ENCODE results near the gene MTERF4. TPM values are rescaled to one million over a fixed set of nuclear protein-coding genes. Genes with fewer than 3 reads are reported as not detected.
A peak's percentile ranks its signal among the peaks of the same experiment; 100 is the strongest.

Gene MTERF4
- total RNA-seq, 2 donors from 2014 or later, result 17.1 to 17.8 TPM

DNA sequence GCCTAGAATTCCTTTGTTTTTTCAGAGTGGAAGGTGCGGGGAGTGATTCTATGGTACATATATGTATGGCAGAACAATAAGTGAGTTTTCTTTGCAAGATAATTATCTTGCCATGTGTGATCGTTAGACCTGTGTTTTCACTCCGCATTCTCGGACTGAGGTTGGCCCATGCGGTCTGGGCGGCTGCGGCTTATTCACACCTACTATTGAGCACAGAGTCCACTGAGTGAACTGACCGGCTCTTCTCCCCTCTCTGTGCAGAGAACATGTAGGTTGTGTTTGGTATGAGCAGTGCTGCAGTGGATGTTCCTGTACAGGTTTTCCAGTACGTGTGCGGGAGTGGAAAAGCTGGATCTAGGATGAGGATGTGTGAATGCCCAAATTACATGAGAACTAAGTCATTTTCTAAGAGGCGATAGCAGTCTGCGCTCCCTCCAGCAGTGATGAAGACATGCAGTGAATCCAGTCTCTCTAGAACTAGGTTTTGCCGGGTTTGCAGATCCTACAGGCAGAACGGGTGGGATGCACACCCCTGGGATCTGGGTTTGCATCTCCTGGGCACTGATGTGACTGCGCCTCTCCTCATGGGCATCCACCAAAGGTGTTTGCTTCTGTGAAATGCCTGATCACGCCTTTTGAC, 27.1 kb downstream of the MTERF4 start:
- DNase-seq (ENCODE audit: low spot score), result no peak
- intact Hi-C loops (cut with DNase I), result no loop called here

GRCh38 chr2:241074065-241074818, 27.8 kb downstream of the MTERF4 start:
- intact Hi-C loops (cut with DNase I), result no loop called here
- no peak for DNase-seq (ENCODE audit: low spot score)

- intact Hi-C loops (cut with DNase I), result no loop called here
- DNase-seq (ENCODE audit: low spot score), result peak; percentile 78
Observed at GRCh38 chr2:241073166-241074064, 28.7 kb downstream of the MTERF4 start.

DNA sequence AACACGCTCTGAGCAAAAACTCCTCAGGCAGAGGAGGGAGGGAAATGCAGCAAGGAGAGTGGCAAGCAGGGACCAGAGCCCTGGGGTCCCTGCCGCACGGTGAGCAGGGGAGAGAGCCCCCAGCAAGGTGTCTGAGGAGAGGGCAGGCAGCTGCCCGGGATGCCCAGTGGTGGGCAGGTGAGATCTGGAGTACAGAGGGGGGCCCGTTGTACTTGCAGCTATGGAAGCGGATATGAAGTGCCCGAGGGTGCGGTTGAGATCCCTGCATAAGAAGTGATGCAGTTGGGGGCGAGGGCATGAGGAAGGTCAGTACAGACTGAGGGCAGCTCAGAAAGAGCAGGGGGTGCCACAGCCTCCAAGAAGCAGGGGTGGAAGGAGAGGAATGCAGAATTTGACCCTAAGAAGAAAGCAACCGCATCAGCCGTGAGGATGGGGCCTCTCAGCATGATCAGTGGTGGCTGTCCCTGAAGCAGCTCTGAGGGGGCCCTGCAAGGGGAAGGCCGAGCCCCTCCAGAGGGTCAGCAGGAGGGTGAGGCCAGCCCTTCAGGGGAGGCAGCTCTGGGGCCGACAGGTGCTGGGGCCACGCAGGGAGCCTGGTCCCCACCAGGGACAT, 29.4 kb downstream of the MTERF4 start:
- DNase-seq (ENCODE audit: low spot score), result no peak
- intact Hi-C loops (cut with DNase I), result no loop called here

GRCh38 chr2:241072151-241072550, 29.9 kb downstream of the MTERF4 start:
- intact Hi-C loops (cut with DNase I), result no loop called here
- DNase-seq (ENCODE audit: low spot score), result no peak

DNA sequence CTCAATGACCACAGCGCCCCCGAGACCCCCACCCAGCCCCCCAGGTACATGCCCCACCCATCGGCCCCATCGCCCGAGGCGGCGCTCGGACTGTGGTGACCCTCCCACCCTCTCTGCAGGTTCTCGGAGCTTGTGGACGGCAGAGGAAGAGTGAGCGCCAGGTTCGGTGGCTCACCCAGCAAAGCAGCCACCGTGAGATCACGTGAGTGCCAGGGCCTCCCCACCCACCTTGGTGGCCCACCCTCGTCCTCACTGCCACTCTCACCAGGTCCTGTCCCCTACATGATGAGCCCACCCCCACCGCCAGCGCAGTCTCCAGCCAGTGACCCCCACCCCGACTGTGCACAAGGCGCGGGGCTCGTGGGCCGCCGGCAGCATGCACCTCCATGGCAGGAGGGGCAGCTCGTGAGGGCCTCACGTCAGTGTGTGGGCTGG, 30.4 kb downstream of the MTERF4 start:
- intact Hi-C loops (cut with DNase I), result no loop called here
- DNase-seq (ENCODE audit: low spot score), result no peak

DNA sequence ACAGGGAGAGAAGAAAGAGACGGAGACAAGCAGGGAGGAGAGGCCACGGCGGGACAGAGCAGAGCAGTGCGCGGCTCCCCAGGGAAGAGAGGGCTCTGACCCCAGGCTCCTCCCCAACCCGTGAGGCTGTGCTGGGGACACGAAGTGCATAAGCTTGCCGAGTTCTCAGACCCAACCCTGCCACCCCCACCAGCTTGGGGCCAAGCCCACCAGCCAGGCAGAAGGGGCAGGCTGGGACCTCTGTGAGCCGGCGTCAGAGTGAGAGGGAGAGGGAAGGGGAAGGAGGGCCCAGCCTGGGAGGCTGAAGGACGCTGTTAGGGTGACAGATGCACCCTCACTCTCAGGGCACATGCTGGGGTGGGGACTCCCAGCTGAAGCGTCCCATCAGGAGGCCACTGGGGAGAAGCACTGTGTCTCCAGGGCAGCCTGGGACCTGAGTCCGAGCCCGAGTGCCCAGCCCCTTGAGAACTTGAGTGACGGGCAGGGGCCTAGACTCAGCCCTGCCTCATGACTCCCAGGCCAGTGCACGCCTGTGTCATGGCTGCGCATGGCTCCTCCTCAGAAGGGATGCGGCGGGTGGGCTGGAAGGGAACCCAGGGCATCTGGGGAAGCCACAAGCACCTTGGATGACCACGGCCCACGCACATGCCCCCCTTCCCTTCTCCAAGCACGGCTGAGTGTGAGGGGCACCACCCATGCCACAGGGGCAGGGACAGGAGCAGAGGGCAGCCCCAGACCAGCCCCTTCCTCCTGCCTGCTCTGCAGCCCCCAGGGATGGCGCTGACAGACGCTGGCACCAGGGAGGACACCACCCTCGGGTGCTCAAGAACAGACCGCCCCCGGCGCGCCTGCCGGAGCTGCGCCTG, 31.0 kb downstream of the MTERF4 start:
- peak; percentile 76 for DNase-seq (ENCODE audit: low spot score)
- intact Hi-C loops (cut with DNase I), result no loop called here

DNA sequence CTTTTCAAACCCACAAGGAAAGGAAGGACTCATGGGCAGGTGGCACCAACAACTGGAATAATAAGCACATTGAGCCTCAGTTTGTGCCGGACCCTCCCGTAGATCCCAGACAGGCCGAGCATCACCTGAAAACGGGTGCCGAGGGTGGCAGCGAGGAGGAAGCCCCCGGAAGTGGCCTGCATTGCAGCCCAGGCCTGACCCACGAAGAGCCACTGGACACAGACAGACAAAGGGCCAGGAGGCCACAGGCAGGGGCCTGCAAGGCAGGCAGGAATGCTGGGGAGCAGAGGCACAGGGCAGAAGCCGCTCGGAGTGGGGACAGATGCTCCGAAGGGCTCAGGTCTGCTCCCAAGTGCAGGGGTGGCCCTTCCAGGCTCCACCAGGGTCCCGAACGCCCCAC, 31.7 kb downstream of the MTERF4 start:
- intact Hi-C loops (cut with DNase I), result no loop called here
- no peak for DNase-seq (ENCODE audit: low spot score)

- no peak for DNase-seq (ENCODE audit: low spot score)
- intact Hi-C loops (cut with DNase I), result no loop called here
Observed at GRCh38 chr2:241069821-241070281, 32.2 kb downstream of the MTERF4 start.

DNA sequence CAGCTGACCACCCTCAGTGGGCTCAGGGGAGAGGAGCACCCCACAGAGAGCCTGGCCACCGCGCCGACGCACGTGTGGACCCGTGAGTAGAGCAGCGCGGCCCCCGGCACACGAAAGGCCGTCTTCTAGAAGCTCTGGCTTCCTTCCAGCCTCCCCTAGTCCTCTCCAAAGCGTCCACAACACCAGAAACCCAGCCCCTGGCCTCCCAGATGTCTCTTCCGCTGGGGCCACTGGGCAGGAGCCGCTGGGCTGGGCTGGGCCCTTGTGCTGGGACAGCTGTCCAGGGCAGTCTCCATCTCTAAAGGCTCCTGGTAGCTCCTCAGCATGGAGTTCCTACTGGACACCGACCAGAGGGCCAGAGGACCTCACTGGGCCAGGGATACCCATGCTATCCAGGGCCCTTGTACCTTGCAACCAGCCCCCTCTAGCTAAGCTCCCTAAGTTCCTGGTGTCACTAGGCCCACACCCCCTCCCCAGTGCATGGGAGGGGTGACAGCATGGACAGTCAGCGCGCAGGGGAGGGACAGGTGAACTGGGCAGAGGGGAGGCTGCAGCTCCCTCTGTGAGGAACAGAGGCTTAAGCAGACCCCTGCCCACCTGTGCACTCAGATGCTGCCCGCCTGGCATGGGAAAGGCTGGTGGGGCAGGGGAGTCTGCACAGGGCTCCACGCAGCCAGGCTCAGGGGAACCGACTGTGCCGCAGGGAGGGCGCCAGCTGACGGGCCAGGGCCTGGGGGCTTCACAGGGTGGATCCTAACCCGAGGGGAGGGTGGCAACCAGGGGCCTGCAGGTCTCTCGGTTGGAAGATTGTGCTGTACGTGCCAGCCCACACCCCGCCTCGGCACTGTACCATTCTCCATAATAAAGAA, 32.9 kb downstream of the MTERF4 start:
- intact Hi-C loops (cut with DNase I), result no loop called here

DNA sequence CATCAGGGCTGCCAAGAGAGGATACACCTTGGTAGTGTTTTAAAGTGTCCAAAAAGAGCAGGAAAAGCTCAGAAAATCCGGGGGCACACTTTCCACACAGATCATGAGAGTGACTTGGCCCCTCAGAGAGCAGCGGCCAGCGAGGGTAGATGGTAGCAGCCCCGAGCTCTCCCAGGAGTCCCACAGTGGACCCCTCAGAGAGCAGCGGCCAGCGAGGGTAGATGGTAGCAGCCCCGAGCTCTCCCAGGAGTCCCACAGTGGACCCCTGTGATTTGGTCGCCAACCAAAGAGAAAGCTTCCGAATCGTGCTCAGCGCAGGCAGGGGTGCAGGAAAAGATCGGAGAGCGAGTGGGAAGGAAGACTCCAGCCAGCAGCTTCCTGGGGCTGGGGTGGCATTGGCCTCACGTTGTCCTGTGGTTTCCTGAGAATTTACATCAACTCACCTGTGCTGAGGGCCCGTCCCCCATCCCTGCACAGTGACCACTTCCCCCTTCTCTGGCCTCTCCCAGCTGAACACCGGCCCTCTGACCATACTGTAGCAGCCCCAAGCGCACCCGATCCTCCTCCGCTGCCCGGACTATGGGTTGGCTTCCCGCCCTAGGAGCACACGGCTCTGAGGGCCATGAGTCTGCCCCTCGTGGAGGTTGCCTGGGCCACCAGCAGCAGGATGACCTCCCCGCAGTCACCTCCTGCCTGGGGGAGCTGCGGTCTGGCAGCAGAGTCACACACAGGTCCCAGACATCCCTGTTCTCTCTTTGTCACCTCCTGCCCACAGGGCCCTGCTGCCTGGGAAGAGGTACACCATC, 33.7 kb downstream of the MTERF4 start:
- intact Hi-C loops (cut with DNase I), result no loop called here
- DNase-seq (ENCODE audit: low spot score), result peak; percentile 69

More for the DNA sequence above, 32.9 kb downstream of the MTERF4 start:
- DNase-seq (ENCODE audit: low spot score), result peak; percentile 78

- intact Hi-C loops (cut with DNase I), result no loop called here
- peak; percentile 75 for DNase-seq (ENCODE audit: low spot score)
Observed at GRCh38 chr2:241067501-241068135, 34.5 kb downstream of the MTERF4 start.

DNA sequence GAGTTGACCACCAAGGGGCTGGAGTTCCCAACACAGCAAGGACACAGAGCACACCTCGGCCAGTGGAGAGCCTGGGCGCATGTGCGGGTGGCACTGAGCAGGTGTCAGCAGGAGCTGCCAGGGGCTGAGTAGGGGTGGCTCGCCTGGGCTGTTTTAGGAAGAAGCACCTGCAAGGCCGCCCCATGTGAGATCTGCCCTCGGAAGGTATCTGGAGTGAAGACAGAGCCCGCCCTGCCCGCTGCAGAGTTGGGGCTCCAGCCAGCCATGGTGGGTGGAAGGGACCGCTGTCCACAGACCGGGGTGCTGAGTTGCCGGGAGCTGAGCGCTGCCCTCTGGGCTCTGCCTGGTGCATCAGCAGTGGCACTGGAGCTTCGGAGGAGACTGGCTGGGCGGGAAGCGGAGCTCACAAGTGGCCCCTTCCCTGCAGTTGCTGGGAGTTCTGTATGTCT, 35.2 kb downstream of the MTERF4 start:
- intact Hi-C loops (cut with DNase I), result no loop called here
- no peak for DNase-seq (ENCODE audit: low spot score)

DNA sequence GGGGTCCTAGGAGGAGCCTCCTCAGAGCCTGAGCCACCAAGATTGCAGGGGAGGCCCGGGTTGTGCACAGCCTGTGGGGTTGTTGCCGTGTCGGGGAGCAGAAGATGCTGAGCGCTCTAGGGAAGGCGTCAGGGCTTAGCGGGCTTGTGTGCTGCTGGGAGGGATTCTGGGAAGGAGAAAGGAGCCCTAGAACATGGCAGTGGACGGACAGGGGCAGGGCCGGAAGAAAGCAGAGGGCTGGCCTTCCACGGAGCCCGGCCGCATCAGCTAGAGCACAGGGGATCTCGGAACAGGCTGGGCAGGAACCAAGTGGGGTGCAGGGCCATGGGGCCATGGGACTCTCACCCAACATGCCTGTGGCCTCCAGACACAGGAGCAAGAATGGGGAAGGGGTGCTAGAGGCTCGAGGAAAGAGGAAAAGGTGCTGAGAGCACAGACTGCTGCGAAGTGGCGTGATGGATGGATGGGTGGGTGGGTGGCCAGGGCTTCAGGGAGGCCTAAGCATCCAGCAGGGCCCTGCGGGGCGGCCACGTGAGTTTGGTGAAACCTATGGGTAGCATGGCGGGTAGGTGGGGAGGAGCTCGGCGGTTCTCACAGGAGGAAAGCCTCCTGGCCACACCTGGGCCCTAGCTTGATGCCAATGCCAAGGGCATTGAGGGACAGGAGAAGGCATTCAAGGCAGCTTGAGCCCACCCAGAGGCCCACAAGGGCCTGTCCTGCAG, 35.8 kb downstream of the MTERF4 start:
- intact Hi-C loops (cut with DNase I), result no loop called here

GRCh38 chr2:241065355-241065803, 36.7 kb downstream of the MTERF4 start:
- peak; percentile 80 for DNase-seq (ENCODE audit: low spot score)
- intact Hi-C loops (cut with DNase I), result no loop called here

More for the DNA sequence above, 35.8 kb downstream of the MTERF4 start:
- DNase-seq (ENCODE audit: low spot score), result peak; percentile 74
